Upper lobe of right lung (tissue), 1 donor: ENCODE results near the gene MX2. TPM values are rescaled to one million over a fixed set of nuclear protein-coding genes. Genes with fewer than 3 reads are reported as not detected.
A peak's percentile ranks its signal among the peaks of the same experiment; 100 is the strongest.

Experiments
- ATAC-seq: fragments of 200-7000 bp; cut with Tn5 transposase; one replicate; pipeline ENCODE4 v1.9.1; 2020; ENCODE audit warnings: mild to moderate bottlenecking, moderate library complexity
- DNase-seq: peaks from one replicate; pipeline ENCODE4 v3.0.0-alpha.2; 2020
- H3K27ac ChIP-seq: fragments of 200-600 bp; one replicate; pipeline ENCODE4 v1.8.0; 2022
- H3K27me3 ChIP-seq: fragments of 200-600 bp; one replicate; pipeline ENCODE4 v1.8.0; 2022; ENCODE audit warnings: mild to moderate bottlenecking
- H3K36me3 ChIP-seq: fragments of 200-600 bp; one replicate; pipeline ENCODE4 v1.8.0; 2022
- H3K4me1 ChIP-seq: fragments of 200-600 bp; one replicate; pipeline ENCODE4 v1.8.0; 2022
- H3K4me3 ChIP-seq: fragments of 200-600 bp; one replicate; pipeline ENCODE4 v1.8.0; 2022; ENCODE audit warnings: mild to moderate bottlenecking
- H3K9me3 ChIP-seq: fragments of 200-600 bp; one replicate; pipeline ENCODE4 v1.8.0; 2022
- intact Hi-C: fragments of 100-400 bp; cut with DNase I; formaldehyde crosslinking; loops from one replicate; pipeline ENCODE4 v1.11.0; 2022
- total RNA-seq: library from RNA; stranded (reverse); fragmentation: NEBNext Ultra II Directional; extraction: Animal tissue kit (Norgen Biotek cat#: 25700); gene quantifications from one replicate; pipeline ENCODE4 v1.2.1, GENCODE V29; 2021
- TF ChIP-seq, protein P1 (sequence below): fragments of 200-600 bp; IDR thresholded peaks from one replicate; pipeline ENCODE4 v1.8.0; 2022; ENCODE audit warnings: antibody characterized with exemption
- donor health status: DM: no; HTN: yes; CAD: no; lungs with severe emphysema.

MX2 gene
- total RNA-seq, 1 donor from 2014 or later, result 23.0 TPM

DNA sequence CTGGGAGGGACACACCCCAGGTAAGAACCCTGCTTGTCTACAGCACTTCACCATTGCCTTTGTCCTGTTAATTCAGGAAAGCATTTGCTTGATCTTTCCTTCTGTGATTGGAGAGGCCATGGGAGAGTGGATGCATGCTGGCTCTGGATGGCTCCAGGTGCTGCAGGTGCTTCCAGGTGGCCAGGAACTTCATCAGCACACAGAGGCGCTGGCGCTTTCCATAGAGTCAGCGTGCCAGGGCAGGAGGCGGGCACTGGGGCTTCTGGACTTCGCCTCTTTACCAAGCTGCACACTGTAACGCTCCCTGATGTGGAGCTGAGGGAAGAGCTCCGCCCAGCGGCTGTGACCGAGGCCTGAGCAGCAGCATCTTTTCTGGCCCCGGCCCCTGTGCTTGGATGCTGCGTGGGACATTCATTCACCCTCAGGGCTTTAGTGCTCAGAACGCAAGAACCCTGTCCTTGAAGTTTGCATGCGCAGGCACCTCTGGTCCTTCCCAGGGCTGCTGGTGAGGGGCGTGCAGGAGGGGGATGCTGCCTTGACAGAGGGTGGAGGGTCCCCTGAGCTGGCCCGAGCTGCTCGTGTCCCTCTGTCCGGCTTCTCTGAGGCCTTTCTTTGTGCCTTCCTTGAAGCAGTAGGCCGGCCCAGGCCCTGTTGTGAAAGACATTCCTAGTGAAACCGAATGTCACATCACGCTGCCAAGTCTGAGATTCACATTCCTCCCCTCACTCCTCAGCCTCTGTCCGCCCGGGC, 1.6 kb upstream of the MX2 start:
- H3K36me3 ChIP-seq, result no peaks in the 10 kb centered on the region
- H3K4me3 ChIP-seq, result no peak overlapping the region
- ATAC-seq, result peak; percentile 4
- TF ChIP-seq, protein P1, sequence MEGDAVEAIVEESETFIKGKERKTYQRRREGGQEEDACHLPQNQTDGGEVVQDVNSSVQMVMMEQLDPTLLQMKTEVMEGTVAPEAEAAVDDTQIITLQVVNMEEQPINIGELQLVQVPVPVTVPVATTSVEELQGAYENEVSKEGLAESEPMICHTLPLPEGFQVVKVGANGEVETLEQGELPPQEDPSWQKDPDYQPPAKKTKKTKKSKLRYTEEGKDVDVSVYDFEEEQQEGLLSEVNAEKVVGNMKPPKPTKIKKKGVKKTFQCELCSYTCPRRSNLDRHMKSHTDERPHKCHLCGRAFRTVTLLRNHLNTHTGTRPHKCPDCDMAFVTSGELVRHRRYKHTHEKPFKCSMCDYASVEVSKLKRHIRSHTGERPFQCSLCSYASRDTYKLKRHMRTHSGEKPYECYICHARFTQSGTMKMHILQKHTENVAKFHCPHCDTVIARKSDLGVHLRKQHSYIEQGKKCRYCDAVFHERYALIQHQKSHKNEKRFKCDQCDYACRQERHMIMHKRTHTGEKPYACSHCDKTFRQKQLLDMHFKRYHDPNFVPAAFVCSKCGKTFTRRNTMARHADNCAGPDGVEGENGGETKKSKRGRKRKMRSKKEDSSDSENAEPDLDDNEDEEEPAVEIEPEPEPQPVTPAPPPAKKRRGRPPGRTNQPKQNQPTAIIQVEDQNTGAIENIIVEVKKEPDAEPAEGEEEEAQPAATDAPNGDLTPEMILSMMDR, result no peak
- no peaks in the 10 kb centered on the region for H3K9me3 ChIP-seq
- intact Hi-C loops, result no loop called here
- peaks cover 19% of the 10 kb centered on the region for H3K4me1 ChIP-seq
- peak overlapping the region; percentile 55 for H3K27ac ChIP-seq
- H3K27me3 ChIP-seq, result no peaks in the 10 kb centered on the region
- peak; percentile 68 for DNase-seq

DNA sequence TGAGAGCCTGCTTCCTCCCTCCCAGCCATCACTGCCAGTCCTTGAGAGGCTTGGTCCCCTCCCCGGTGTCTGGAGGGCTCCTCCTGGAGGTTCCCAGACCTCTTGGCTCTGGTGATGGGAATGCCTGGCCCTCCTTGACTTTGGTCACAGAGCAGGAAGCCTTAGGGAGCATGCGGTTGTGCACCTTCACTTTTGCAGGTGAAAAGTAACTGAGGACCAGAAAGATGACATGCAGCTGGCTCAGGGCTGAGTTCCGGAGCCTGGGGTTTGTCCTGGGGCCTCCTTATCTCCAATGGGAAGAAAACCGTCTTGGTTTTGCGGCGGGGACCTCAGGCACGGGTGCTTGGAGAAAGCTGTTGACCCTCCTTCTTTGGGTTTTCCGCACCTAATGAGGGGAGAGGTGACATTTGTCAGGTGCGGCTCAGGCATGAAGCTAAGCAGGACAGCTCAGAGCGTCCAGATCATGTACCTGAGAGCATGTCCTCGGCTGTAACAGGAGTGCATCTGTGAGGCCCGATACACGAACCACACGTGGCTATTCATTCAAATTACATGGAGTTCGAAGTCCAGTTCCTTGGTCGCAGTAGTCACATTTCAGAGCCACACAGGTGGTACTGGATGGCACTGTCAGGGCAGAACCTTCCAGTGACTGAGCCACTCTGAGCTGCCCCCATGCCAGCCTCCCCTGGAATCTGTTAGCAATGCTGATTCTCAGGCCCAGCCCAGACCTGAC, 608 bp upstream of the MX2 start:
- TF ChIP-seq, protein P1, result no peak
- intact Hi-C loops, result no loop called here
- Histone ChIP-seq H3K9me3 (no peaks in the 10 kb centered on the region), H3K36me3 (no peaks in the 10 kb centered on the region), H3K27ac (peak overlapping the region; percentile 91), H3K4me3 (peak overlapping the region; percentile 50), H3K4me1 (peaks cover 19% of the 10 kb centered on the region), H3K27me3 (no peaks in the 10 kb centered on the region)
- DNase-seq (no peak), ATAC-seq (no peak)

- no peak for DNase-seq
- no peaks in the 10 kb centered on the region for H3K36me3 ChIP-seq
- H3K27ac ChIP-seq, result peak overlapping the region; percentile 91
- no peaks in the 10 kb centered on the region for H3K27me3 ChIP-seq
- no peaks in the 10 kb centered on the region for H3K9me3 ChIP-seq
- peak overlapping the region; percentile 50 for H3K4me3 ChIP-seq
- intact Hi-C loops, result no loop called here
- TF ChIP-seq, protein P1, result no peak
- ATAC-seq, result no peak
- H3K4me1 ChIP-seq, result peaks cover 19% of the 10 kb centered on the region
These were observed 960 bp downstream of the MX2 start for GRCh38 chr21:41362605-41363369.

DNA sequence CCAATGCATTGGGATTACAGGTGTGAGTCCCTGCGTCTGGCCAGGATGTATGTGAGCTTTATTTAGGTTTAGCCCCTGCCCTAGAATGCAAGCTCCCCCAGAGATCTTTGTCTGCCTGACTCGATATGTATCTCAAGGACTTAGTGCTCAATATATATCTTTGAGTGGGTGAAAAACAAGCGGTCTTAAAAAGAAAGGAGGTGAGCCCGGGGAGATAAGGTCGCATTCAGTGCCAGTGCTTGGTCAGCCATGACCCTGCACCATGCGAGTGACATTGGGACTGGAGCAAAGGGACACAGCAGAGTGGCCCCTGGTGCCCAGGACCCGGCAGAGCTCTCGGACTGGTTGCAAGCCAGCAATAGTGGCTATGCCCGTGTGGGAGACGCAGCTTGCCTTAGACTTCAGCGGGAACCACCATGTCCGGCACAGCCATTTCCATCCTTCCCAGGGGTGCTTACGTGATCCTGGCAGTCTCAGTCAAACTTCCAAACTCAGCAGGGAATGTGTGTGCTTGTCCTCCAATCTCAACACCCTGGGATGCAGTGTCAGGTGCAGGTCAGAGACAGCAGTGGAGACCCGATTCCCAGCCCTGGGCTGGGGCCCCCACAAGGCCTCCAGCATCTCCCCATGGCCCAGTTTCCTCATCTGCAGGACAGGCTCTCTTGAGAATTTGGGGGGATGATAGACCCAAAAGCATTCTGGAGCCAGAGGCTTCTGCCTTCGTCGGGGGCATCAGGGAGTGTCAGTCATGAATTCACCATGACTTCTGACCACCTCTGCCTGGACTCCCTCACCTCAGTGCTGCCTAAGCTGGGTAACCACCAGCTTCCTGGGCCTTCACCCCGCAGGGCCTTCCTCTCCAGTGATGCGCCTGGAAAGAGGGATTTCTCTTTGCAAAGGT, 1.8 kb downstream of the MX2 start:
- ATAC-seq (no peak), DNase-seq (no peak)
- peaks cover 19% of the 10 kb centered on the region for H3K4me1 ChIP-seq
- H3K27me3 ChIP-seq, result no peaks in the 10 kb centered on the region
- H3K36me3 ChIP-seq, result no peaks in the 10 kb centered on the region
- TF ChIP-seq, protein P1, result no peak
- no peaks in the 10 kb centered on the region for H3K9me3 ChIP-seq
- peak overlapping the region; percentile 91 for H3K27ac ChIP-seq
- H3K4me3 ChIP-seq, result peak overlapping the region; percentile 50
- intact Hi-C loops, result no loop called here

DNA sequence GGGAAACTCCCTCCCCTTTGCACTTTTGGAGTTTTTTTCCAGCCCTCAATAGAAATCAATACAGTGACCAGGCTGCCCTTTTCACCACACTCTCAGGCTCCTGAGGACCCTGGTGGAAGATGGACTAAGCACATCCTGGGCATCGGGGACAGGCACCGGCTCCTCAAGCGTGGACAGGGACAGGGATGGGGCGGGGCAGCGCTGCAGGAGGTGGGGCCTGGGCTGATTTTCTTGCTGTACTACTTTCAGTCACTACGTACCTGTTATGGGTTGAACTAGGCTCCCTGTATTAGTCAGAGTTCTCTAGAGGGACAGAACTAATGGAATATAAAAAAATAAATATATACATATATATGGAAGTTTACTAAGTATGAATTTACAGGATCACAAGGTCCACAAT, 2.5 kb downstream of the MX2 start:
- Histone ChIP-seq H3K27me3 (no peaks in the 10 kb centered on the region), H3K4me3 (no peak overlapping the region), H3K9me3 (no peaks in the 10 kb centered on the region), H3K4me1 (peaks cover 19% of the 10 kb centered on the region), H3K27ac (no peak overlapping the region), H3K36me3 (no peaks in the 10 kb centered on the region)
- no peak for ATAC-seq
- TF ChIP-seq, protein P1, result no peak
- intact Hi-C loops, result no loop called here
- peak; percentile 52 for DNase-seq
